ENCODE measurements around the gene CACNB2.
"Not testable (repeated sequence)": the region's sequence is repeated elsewhere in the genome, so short reads cannot be mapped to it uniquely, and the experiment has no call there.

Gene CACNB2

DNA sequence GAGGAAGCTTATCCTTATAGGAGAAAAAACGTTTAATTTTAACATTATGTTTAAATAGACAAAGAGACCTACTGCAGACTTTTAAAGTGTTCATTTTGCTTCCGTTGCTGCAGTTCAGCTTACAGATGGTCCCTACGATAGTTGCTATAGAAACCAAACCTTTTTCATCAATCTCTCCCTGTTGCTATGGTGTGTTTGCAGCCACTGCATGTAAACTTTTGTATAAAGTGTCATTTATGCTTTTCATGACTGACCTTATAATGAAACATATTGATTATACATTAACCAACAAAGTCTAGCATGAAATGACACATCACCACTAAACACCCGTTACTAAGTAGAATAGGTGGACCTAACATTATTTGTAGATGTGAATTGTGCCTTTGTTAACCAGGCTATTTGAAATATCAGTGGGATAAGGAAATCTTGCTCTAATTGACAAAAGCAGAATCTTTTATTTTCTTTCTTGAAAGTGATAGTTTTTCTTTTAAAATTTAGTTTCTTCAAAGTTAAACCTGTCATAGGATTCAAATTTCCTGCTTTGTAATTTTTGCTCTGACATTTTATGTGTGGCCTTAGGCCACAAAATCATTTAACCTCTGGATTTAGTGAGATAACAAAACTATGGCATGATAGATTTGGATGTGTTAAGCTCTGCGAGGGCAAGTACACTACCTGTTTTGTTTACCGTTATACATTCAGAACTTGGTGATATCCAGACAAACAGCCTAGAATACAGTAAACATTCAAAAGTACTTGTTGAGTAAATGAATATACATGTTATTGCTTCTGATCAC is 64.0 kb downstream of the CACNB2 start:
- DNase-seq (ENCODE audit: insufficient read length) = no peak
- no peak for FAIRE-seq
- TF ChIP-seq TAF1 (IDR thresholded peaks at IDR 0.05; ENCODE audit: borderline replicate concordance, low read depth, low read length) (no peak), POLR2A (IDR thresholded peaks at IDR 0.05; ENCODE audit: low read depth, low read length) (no peak), POLR2AphosphoS5 (IDR thresholded peaks at IDR 0.05; ENCODE audit: low read depth, low read length) (no peak)

- DNase-seq (ENCODE audit: insufficient read length) = no peak
- FAIRE-seq = no peak
- TF ChIP-seq TAF1 (IDR thresholded peaks at IDR 0.05; ENCODE audit: borderline replicate concordance, low read depth, low read length) (no peak), POLR2A (IDR thresholded peaks at IDR 0.05; ENCODE audit: low read depth, low read length) (no peak), POLR2AphosphoS5 (IDR thresholded peaks at IDR 0.05; ENCODE audit: low read depth, low read length) (no peak)
These were observed 65.0 kb downstream of the CACNB2 start for GRCh38 chr10:18205098-18205834.

- not testable (repeated sequence) for DNase-seq (ENCODE audit: insufficient read length); FAIRE-seq
These were observed 68.0 kb downstream of the CACNB2 start for GRCh38 chr10:18208186-18208585.

DNA sequence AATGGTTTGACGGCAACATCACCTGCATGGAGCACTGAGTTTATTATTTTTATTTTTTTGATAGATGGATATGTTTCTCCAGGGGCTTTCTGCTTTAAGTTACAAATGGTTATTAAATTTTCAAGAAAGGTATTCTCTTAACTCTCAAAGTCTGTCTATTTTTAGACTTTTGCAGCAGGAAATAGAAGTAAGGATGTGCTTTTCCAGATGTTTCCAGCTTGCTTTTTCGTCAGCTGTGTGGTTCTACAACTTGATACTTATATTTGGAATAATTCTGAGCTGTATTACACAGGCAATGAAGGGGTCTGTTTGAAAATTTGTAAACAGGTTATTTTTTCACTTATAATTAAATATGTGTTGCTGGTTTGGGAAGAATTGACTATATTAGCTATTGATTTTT is 69.0 kb downstream of the CACNB2 start:
- FAIRE-seq = no peak
- no peak for DNase-seq (ENCODE audit: insufficient read length)
- TF ChIP-seq TAF1 (IDR thresholded peaks at IDR 0.05; ENCODE audit: borderline replicate concordance, low read depth, low read length) (no peak), POLR2AphosphoS5 (IDR thresholded peaks at IDR 0.05; ENCODE audit: low read depth, low read length) (no peak), POLR2A (IDR thresholded peaks at IDR 0.05; ENCODE audit: low read depth, low read length) (no peak)

- FAIRE-seq (no peak), DNase-seq (ENCODE audit: insufficient read length) (no peak)
- TF ChIP-seq TAF1 (IDR thresholded peaks at IDR 0.05; ENCODE audit: borderline replicate concordance, low read depth, low read length) (no peak), POLR2AphosphoS5 (IDR thresholded peaks at IDR 0.05; ENCODE audit: low read depth, low read length) (no peak), POLR2A (IDR thresholded peaks at IDR 0.05; ENCODE audit: low read depth, low read length) (no peak)
These were observed 70.5 kb downstream of the CACNB2 start for GRCh38 chr10:18210711-18211110.

DNA sequence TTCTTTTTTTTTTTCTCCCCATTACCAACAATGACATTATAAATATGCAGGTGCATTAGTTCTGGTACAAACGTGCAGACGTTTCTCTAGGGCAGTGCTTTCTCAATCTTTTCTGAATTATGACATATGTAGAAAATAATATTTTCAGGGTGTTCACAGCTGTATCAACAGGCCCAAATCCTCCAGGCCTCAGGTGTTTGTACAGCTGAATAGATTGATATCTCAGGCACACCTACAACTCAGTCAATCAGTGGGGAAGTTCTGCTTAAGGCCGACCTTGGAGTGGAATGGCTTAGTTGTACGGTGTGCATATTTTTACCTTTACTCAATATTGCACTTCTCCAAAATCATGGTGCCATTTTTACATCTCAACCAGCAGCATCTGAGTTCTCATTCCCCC is 71.6 kb downstream of the CACNB2 start:
- no peak for FAIRE-seq
- TF ChIP-seq TAF1 (IDR thresholded peaks at IDR 0.05; ENCODE audit: borderline replicate concordance, low read depth, low read length) (no peak), POLR2A (IDR thresholded peaks at IDR 0.05; ENCODE audit: low read depth, low read length) (no peak), POLR2AphosphoS5 (IDR thresholded peaks at IDR 0.05; ENCODE audit: low read depth, low read length) (no peak)

GRCh38 chr10:18213271-18213670 is 73.0 kb downstream of the CACNB2 start:
- FAIRE-seq (no peak), DNase-seq (ENCODE audit: insufficient read length) (no peak)
- no peak for TF ChIP-seq POLR2AphosphoS5 (IDR thresholded peaks at IDR 0.05; ENCODE audit: low read depth, low read length)
- TF ChIP-seq POLR2A (IDR thresholded peaks at IDR 0.05; ENCODE audit: low read depth, low read length) = no peak
- no peak for TF ChIP-seq TAF1 (IDR thresholded peaks at IDR 0.05; ENCODE audit: borderline replicate concordance, low read depth, low read length)

More for the DNA sequence above, 71.6 kb downstream of the CACNB2 start:
- DNase-seq (ENCODE audit: insufficient read length) = no peak

DNA sequence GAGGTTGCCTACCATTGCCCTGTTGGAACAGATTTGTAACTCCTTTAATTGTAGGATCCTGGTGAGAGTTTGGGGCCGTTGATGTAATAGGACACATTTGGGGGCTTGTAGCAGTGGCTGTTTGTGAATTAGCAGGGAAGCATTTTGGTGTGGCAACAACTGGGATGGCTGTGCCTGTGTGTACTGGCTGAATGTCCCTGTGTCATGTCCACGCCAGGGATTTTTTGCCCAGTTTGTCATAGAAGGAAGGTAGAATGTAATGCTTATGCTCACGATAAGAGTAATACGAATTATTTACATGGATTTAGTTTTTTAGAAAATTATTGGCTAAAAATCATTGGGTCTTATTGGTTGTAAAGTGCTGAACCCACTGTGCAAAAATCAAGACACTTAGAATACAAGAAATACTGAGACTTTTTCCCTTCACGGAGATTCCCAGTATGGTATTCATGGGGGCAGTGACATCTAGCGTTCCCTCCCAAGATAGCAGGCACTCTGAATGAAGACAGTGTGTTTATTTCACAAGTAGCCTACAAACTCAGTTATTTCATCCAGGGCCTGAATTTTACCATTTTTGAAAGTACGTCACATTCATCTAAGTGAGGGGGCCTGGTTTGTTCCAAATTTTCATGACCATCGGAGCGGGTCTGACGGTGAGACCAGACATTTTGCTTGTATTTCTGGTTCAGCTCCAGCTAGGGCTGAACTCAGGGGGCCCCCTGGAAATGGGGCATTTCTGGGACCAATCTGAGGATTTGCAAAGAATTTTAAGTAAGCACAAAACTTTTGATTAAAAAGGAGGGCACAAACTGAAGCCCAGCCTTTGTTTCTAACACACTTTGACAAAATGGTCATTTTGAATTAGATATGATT is 74.7 kb downstream of the CACNB2 start:
- no peak for FAIRE-seq
- TF ChIP-seq TAF1 (IDR thresholded peaks at IDR 0.05; ENCODE audit: borderline replicate concordance, low read depth, low read length) = no peak
- TF ChIP-seq POLR2A (IDR thresholded peaks at IDR 0.05; ENCODE audit: low read depth, low read length) = no peak
- no peak for TF ChIP-seq POLR2AphosphoS5 (IDR thresholded peaks at IDR 0.05; ENCODE audit: low read depth, low read length)
- no peak for DNase-seq (ENCODE audit: insufficient read length)

DNA sequence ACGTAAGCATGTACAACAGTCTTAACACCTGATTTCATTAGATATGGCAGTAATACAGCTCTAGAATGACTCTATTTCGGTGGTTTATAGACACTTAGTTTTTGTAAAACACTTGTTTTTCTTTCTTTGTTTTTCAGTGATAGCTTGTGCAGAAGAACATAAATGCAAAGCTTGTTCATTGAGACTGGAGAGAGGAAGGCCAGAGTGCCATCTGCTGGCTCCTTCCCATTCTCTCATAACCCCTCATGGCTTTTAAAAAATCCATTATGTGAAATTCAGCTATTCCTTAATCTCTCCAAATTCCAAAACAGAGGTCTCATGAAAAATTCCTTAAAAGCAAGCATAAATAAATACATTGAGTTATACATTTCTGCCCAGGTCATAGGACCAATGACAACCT is 76.3 kb downstream of the CACNB2 start:
- FAIRE-seq (no peak), DNase-seq (ENCODE audit: insufficient read length) (no peak)
- TF ChIP-seq POLR2A (IDR thresholded peaks at IDR 0.05; ENCODE audit: low read depth, low read length) (no peak), POLR2AphosphoS5 (IDR thresholded peaks at IDR 0.05; ENCODE audit: low read depth, low read length) (no peak), TAF1 (IDR thresholded peaks at IDR 0.05; ENCODE audit: borderline replicate concordance, low read depth, low read length) (no peak)

- TF ChIP-seq POLR2A (IDR thresholded peaks at IDR 0.05; ENCODE audit: low read depth, low read length) (no peak), TAF1 (IDR thresholded peaks at IDR 0.05; ENCODE audit: borderline replicate concordance, low read depth, low read length) (no peak), POLR2AphosphoS5 (IDR thresholded peaks at IDR 0.05; ENCODE audit: low read depth, low read length) (no peak)
- DNase-seq (ENCODE audit: insufficient read length) (no peak), FAIRE-seq (no peak)
These were observed 77.4 kb downstream of the CACNB2 start for GRCh38 chr10:18217577-18217976.

GRCh38 chr10:18219146-18219545 is 78.9 kb downstream of the CACNB2 start:
- DNase-seq (ENCODE audit: insufficient read length) (no peak), FAIRE-seq (no peak)
- TF ChIP-seq TAF1 (IDR thresholded peaks at IDR 0.05; ENCODE audit: borderline replicate concordance, low read depth, low read length) (no peak), POLR2AphosphoS5 (IDR thresholded peaks at IDR 0.05; ENCODE audit: low read depth, low read length) (no peak), POLR2A (IDR thresholded peaks at IDR 0.05; ENCODE audit: low read depth, low read length) (no peak)
